ENCODE data around the gene TRIOBP.

- no peak for TF ChIP-seq CTCF (IDR thresholded peaks at IDR 0.05; ENCODE audit: low read depth, low read length)
- no peak for TF ChIP-seq EZH2phosphoT487 (IDR thresholded peaks at IDR 0.05; ENCODE audit: low read depth)
Observed at GRCh38 chr22:37677493-37677974, 19.3 kb upstream of the TRIOBP start.
